Endodermal cell (in vitro differentiated cells): ENCODE results near the gene SLC17A1. TPM values are rescaled to one million over a fixed set of nuclear protein-coding genes. Genes with fewer than 3 reads are reported as not detected.

Source experiments
- DNase-seq: peaks from one replicate; pipeline ENCODE4 v3.0.0-alpha.2; 2017
- H3K27ac ChIP-seq: 2 replicates; pipeline ENCODE4 v1.5.1; 2013; ENCODE audit warnings: mild to moderate bottlenecking, low read depth, low read length, moderate library complexity
- H3K27me3 ChIP-seq: 2 replicates; pipeline ENCODE4 v1.6.1; 2013; ENCODE audit warnings: mild to moderate bottlenecking, low read length, moderate library complexity; ENCODE audit not compliant: insufficient read depth, control insufficient read depth, poor library complexity, severe bottlenecking
- H3K36me3 ChIP-seq: 2 replicates; pipeline ENCODE4 v1.7.0; 2013; ENCODE audit warnings: mild to moderate bottlenecking, low read length, moderate library complexity; ENCODE audit not compliant: control insufficient read depth, insufficient read depth
- H3K4me1 ChIP-seq: one replicate; pipeline ENCODE4 v1.7.0; 2013; ENCODE audit warnings: low read length; ENCODE audit not compliant: control insufficient read depth, insufficient read depth
- H3K4me3 ChIP-seq: 2 replicates; pipeline ENCODE4 v1.5.1; 2013; ENCODE audit warnings: mild to moderate bottlenecking, low read length, moderate library complexity
- H3K9ac ChIP-seq: 2 replicates; pipeline ENCODE4 v1.6.1; 2013; ENCODE audit warnings: mild to moderate bottlenecking, low read length, moderate library complexity; ENCODE audit not compliant: poor library complexity, severe bottlenecking; ENCODE audit errors: extremely low read depth
- H3K9me3 ChIP-seq: 2 replicates; pipeline ENCODE4 v1.6.1; 2013; ENCODE audit warnings: mild to moderate bottlenecking, low read length, moderate library complexity; ENCODE audit not compliant: control insufficient read depth
- H3K27ac Mint-ChIP-seq: 2 replicates; pipeline ENCODE4 v1.8.0; 2020; ENCODE audit warnings: mixed read lengths
- H3K27me3 Mint-ChIP-seq: 2 replicates; pipeline ENCODE4 v1.8.0; 2021; ENCODE audit warnings: mild to moderate bottlenecking, mixed read lengths; ENCODE audit not compliant: insufficient read depth
- H3K36me3 Mint-ChIP-seq: 2 replicates; pipeline ENCODE4 v1.8.0; 2020; ENCODE audit warnings: low read depth, mixed read lengths
- H3K4me1 Mint-ChIP-seq: 2 replicates; pipeline ENCODE4 v1.8.0; 2020; ENCODE audit warnings: mixed read lengths
- H3K4me3 Mint-ChIP-seq: 2 replicates; pipeline ENCODE4 v1.8.0; 2020; ENCODE audit warnings: mild to moderate bottlenecking, moderate library complexity, mixed read lengths
- H3K9me3 Mint-ChIP-seq: 2 replicates; pipeline ENCODE4 v1.8.0; 2020; ENCODE audit warnings: mild to moderate bottlenecking, mixed read lengths
- WGBS, 2 experiments: methylation state at CpG; one replicate each; pipeline versions ENCODE4 v1.1.5 to v1.1.7; 2013; ENCODE audit warnings: missing lambda C conversion rate in 2 of 2, mixed read lengths in 1 of 2; ENCODE audit not compliant: insufficient coverage in 1 of 2, insufficient read length in 1 of 2; 5-methylcytosine and 5-hydroxymethylcytosine counted together
- total RNA-seq, 2 donors: library from RNA; stranded (reverse); fragmentation: NEBNext Ultra II Directional in 1 of 2; extraction: Animal tissue kit (Norgen Biotek cat#: 25700) in 1 of 2; gene quantifications; 2 replicates in 1 of 2; 3 replicates in 1 of 2; pipeline ENCODE4 v1.2.1, GENCODE V29; 2021
- TF ChIP-seq, protein P1 (sequence below): fragments of 200-600 bp; sonication (generic); conservative IDR thresholded peaks from 2 replicates; pipeline ENCODE4 v1.5.0; 2021; ENCODE audit warnings: antibody characterized with exemption, mild to moderate bottlenecking

SLC17A1 gene
- total RNA-seq, 2 donors from 2014 or later = not detected

DNA sequence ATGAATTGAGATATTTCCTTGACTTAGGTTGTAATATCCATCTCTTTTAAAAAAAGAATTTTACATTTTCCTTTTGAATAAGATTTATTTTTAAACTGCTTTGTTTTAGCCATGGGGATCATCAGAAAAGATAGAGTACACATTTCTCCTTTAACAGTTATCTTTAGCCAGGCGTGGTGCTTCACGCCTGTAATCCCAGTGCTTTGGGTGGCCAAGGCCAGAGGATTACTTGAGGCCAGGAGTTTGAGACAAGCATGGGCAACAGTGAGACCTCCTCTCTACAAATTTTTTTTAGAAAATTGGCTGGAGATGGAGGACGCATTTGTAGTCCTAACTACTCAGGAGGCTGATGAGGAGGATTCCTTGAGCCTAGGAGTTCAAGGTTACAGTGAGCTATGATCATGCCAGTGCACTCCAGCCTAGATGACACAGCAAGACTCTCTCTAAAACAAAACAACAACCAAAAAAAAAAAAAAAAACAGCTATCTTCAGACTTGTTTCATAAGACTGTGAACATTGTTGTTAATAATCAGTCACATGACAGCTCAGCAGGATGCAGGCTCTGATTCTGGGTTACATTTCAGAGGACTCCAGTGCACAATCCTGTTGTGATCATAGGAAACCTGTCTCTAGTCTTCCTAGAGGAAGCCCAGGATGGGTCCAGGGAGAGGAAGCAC lies 44.2 kb upstream of the SLC17A1 start:
- Histone ChIP-seq H3K27me3 (no peaks in the 10 kb centered on the region), H3K27ac (no peak overlapping the region), H3K9ac (no peak overlapping the region), H3K9me3 (no peaks in the 10 kb centered on the region), H3K36me3 (no peaks in the 10 kb centered on the region), H3K4me1 (no peaks in the 10 kb centered on the region), H3K4me3 (no peak overlapping the region)
- TF ChIP-seq, protein P1, sequence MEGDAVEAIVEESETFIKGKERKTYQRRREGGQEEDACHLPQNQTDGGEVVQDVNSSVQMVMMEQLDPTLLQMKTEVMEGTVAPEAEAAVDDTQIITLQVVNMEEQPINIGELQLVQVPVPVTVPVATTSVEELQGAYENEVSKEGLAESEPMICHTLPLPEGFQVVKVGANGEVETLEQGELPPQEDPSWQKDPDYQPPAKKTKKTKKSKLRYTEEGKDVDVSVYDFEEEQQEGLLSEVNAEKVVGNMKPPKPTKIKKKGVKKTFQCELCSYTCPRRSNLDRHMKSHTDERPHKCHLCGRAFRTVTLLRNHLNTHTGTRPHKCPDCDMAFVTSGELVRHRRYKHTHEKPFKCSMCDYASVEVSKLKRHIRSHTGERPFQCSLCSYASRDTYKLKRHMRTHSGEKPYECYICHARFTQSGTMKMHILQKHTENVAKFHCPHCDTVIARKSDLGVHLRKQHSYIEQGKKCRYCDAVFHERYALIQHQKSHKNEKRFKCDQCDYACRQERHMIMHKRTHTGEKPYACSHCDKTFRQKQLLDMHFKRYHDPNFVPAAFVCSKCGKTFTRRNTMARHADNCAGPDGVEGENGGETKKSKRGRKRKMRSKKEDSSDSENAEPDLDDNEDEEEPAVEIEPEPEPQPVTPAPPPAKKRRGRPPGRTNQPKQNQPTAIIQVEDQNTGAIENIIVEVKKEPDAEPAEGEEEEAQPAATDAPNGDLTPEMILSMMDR = no peak
- H3K4me3 Mint-ChIP-seq = no peak overlapping the region
- H3K36me3 Mint-ChIP-seq = no peaks in the 10 kb centered on the region
- 90% methylated on average over 3 of the region's 3 CpGs; no CpG with 5 or more reads in 1 of the 2 experiments for WGBS, 2 experiments
- peaks cover 7% of the 10 kb centered on the region for H3K27me3 Mint-ChIP-seq
- no peaks in the 10 kb centered on the region for H3K9me3 Mint-ChIP-seq
- H3K4me1 Mint-ChIP-seq = no peaks in the 10 kb centered on the region
- DNase-seq = no peak
- no peak overlapping the region for H3K27ac Mint-ChIP-seq

DNA sequence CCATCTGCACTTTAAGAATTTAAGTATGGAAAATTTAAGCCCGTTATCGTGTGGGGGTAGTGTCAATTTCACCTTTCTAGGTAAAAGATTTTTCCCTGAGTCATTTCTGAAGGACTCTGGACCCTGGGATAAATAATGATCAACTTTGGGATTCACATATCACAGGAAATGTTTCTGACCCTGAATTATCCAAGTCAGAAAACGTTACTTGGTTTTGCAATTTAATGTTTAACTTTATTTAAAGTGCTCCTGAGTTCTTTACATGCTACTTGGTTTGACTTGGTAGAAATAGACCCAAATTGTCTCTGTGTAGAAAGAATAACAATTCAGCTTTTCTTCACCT lies 43.7 kb upstream of the SLC17A1 start:
- DNase-seq = no peak
- Mint-ChIP-seq H3K27ac (no peak overlapping the region), H3K9me3 (no peaks in the 10 kb centered on the region), H3K4me1 (no peaks in the 10 kb centered on the region), H3K27me3 (peaks cover 6% of the 10 kb centered on the region), H3K36me3 (no peaks in the 10 kb centered on the region), H3K4me3 (no peak overlapping the region)
- H3K9ac ChIP-seq = no peak overlapping the region
- H3K4me3 ChIP-seq = no peak overlapping the region
- H3K36me3 ChIP-seq = no peaks in the 10 kb centered on the region
- no peaks in the 10 kb centered on the region for H3K27me3 ChIP-seq
- no peaks in the 10 kb centered on the region for H3K9me3 ChIP-seq
- no peak overlapping the region for H3K27ac ChIP-seq
- no peaks in the 10 kb centered on the region for H3K4me1 ChIP-seq
- TF ChIP-seq, protein P1 = no peak
- 88 to 100% methylated on average over 2 to 3 of the region's 3 CpGs for whole genome bisulfite sequencing, 2 experiments

DNA sequence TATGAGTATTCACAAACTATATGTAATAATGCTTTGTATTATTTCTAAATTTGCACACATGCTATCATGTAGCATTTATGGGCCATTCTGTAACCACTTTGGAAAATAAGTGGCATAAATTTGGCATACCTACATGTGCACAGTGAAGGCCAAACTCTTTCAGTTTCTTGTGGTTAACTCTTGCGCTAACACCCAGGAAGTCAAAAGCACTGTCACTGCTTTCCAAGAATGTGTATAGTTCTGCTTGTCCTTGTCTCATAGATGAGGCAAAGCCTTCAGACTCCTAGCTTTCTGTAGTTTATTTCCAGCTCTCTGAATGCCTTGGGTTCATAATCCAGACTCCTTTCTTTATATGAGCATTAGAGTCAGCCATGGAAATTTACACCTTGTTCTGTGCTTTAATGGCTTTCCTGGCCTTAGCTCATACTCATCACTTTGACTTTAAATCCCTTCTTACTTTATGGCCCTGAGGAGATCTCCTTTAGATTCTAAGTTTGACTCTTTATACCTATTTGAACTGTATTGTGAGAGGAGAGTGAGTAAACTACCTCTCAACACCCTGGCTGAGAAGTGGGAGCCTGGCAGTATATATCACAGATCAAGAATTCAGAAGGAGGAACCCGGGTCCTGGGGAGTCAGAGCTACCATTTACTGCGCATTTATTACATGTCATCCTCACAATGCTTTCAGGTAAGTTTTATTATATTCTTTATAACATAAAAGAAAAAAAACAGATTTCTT lies 43.1 kb upstream of the SLC17A1 start:
- H3K36me3 ChIP-seq = no peaks in the 10 kb centered on the region
- WGBS, 2 experiments = 82 to 100% methylated on average over 1 to 2 of the region's 3 CpGs
- no peaks in the 10 kb centered on the region for H3K9me3 Mint-ChIP-seq
- H3K4me3 Mint-ChIP-seq = no peak overlapping the region
- H3K4me3 ChIP-seq = no peak overlapping the region
- no peak overlapping the region for H3K27ac ChIP-seq
- H3K9ac ChIP-seq = no peak overlapping the region
- peaks cover 6% of the 10 kb centered on the region for H3K27me3 Mint-ChIP-seq
- no peaks in the 10 kb centered on the region for H3K4me1 ChIP-seq
- H3K27me3 ChIP-seq = no peaks in the 10 kb centered on the region
- TF ChIP-seq, protein P1 = no peak
- no peak for DNase-seq
- no peaks in the 10 kb centered on the region for H3K9me3 ChIP-seq
- H3K27ac Mint-ChIP-seq = no peak overlapping the region
- no peaks in the 10 kb centered on the region for H3K4me1 Mint-ChIP-seq
- H3K36me3 Mint-ChIP-seq = no peaks in the 10 kb centered on the region
